SW480 (cell line): Measurements from ENCODE around the gene OTUD5.
"Not testable (repeated sequence)": the region's sequence is repeated elsewhere in the genome, so short reads cannot be mapped to it uniquely, and the experiment has no call there.

Experiments used
- DNase-seq: peaks from one replicate; pipeline ENCODE4 v3.0.0-alpha.2; 2016; ENCODE audit warnings: low spot score

Gene OTUD5

GRCh38 chrX:48890296-48890925, 67.0 kb downstream of the OTUD5 start:
- DNase-seq: peak; percentile 53

GRCh38 chrX:48886586-48886985, 70.8 kb downstream of the OTUD5 start:
- DNase-seq: not testable (repeated sequence)

GRCh38 chrX:48883729-48884128, 73.7 kb downstream of the OTUD5 start:
- DNase-seq: peak; percentile 21

GRCh38 chrX:48876944-48877343, 80.5 kb downstream of the OTUD5 start:
- DNase-seq: not testable (repeated sequence)
